Fibroblast of mammary gland (primary cell): Measurements from ENCODE around the gene FUT6.
"Not testable (repeated sequence)": the region's sequence is repeated elsewhere in the genome, so short reads cannot be mapped to it uniquely, and the experiment has no call there.

ENCODE experiments used
- DNase-seq: peaks from one replicate; pipeline ENCODE4 v3.0.0-alpha.2; 2010; ENCODE audit warnings: low read depth
- H3K4me3 ChIP-seq: 2 replicates; pipeline ENCODE4 v1.5.1; 2011; ENCODE audit warnings: low read depth, mild to moderate bottlenecking, low read length, moderate library complexity; ENCODE audit not compliant: control insufficient read depth
- CTCF ChIP-seq: conservative IDR thresholded peaks from 2 replicates; pipeline ENCODE4 v1.5.1; 2011; ENCODE audit warnings: low read depth, low read length, inconsistent platforms; ENCODE audit not compliant: control insufficient read depth, insufficient read depth

The FUT6 gene

GRCh38 chr19:5850743-5851293 is 11.3 kb upstream of the FUT6 start:
- TF ChIP-seq CTCF = no peak
- DNase-seq = peak; percentile 65
- H3K4me3 ChIP-seq = no peak overlapping the region

DNA sequence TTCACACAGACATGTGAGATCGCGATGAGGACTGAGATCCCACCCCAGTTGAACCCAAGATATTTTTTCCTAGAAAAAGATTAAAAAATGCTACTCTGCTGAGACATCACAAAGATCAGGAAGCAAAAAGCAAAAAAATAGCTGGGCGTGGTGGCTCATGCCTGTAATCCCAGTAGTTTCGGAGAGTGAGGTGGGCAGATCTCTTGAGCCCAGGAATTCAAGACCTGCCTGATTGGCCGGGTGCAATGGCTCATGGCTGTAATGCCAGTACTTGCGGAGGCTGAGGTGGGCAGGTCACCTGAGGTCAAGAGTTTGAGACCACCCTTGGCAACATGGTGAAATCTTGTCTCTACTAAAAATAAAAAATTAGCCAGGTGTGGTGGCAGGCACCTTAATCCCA is 10.7 kb upstream of the FUT6 start:
- no peak for DNase-seq
- TF ChIP-seq CTCF = no peak
- no peak overlapping the region for H3K4me3 ChIP-seq

GRCh38 chr19:5848621-5849020 is 9.1 kb upstream of the FUT6 start:
- not testable (repeated sequence) for DNase-seq, H3K4me3 ChIP-seq

DNA sequence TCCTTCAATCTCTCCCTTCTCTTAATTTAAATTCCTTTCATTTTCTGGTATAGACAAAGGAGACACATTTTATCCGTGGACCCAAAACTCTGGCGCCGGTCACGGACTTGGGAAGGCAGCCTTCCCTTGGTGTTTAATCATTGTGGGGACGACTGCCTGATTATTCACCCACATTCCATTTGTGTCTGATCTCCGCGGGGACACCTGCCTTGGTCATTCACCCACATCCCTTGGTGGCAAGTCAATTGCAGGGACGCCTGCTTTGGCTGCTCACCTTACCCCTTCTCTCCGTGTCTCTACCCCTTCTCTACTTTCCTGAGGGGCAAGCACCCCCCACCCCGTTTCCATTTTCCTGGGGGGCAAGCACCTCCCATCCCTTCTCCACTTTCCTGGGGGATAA is 8.3 kb upstream of the FUT6 start:
- H3K4me3 ChIP-seq = not testable (repeated sequence)

DNA sequence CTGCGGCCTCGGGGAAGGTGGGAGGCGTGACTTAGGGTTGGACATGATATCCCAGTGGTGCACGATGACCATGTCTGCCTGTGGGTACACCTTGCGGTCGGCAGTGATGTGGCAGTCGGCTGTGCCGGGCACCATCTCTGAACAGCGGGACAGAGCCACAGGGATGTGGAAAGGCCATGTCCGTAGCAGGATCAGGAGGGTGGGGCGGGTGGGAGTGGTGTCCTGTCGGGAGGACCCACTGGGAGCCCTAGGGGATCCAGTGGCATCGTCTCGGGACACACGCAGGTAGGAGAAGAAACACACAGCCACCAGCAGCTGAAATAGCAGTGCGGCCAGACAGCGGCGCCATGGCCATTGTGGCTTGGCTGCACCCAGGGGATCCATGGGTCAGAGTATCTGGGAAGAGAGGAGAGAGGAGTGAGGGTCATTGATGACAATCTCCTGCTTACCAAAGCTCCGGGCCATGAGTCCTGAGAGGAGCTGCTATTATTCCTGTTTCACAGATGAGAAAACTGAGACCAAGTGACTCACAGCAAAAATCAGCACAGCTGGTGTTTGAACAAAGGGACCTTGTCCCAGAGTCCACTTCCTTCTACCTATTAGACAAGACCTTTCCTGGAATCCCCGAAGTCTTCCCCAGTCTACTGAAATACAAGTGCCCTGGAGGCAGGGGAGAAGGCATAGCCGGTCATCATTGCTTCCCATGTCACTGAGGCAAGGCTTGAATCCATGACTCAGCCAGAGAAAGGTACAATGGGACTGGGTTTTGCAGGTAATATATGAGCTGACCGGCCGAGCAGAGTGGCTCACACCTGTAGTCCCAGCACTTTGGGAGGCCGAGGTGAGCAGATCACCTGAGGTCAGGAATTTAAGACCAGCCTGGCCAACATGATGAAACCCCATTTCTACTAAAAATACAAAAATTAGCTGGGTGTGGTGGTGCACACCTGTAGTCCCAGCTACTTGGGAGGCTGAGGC is 5.2 kb upstream of the FUT6 start:
- no peak for DNase-seq
- TF ChIP-seq CTCF = no peak
- H3K4me3 ChIP-seq = no peak overlapping the region

More for the DNA sequence above, 8.3 kb upstream of the FUT6 start:
- DNase-seq = not testable (repeated sequence)

GRCh38 chr19:5843295-5843927 is 3.9 kb upstream of the FUT6 start:
- no peak for DNase-seq
- no peak overlapping the region for H3K4me3 ChIP-seq
- no peak for TF ChIP-seq CTCF

DNA sequence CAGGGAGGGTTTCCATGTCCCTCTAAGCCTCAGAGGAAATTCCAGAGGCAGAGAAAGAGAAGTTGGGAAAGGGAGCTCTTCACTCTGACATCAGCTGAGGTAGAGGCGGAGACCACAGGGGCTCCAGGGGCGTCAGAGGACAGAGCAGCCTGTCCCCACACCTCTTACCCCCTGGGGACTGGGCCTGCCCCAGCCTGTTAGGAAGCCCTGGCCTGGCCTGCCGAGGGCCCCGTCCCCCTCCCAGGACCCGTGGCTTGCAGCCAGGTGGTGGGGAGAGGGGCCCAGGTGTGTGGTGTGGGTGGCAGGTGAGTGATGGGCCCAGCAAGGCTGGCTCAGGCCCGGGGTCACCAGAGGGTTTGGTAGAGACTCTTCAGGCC is 2.2 kb upstream of the FUT6 start:
- not testable (repeated sequence) for DNase-seq, H3K4me3 ChIP-seq

- no peak for TF ChIP-seq CTCF
- DNase-seq = no peak
- H3K4me3 ChIP-seq = no peak overlapping the region
Observed at GRCh38 chr19:5838353-5839064, 993 bp downstream of the FUT6 start.
